ENCODE data around the gene PNKD. TPM values are rescaled to one million over a fixed set of nuclear protein-coding genes. Genes with fewer than 3 reads are reported as not detected.

The PNKD gene
- total and polyA plus RNA-seq, 2 donors from 2014 or later = 90.6 to 244 TPM

GRCh38 chr2:218245214-218245613, 25.1 kb upstream of the PNKD start:
- DNase-seq (no peak), FAIRE-seq (no peak)
- intact Hi-C loops (cut with DNase I) = no loop called here
- no peaks in the 10 kb centered on the region for H3K27me3 ChIP-seq (ENCODE audit: control insufficient read depth, insufficient read depth, low read length)
- no peak overlapping the region for H3K27ac ChIP-seq (ENCODE audit: low read depth in 2 of 2, low read length in 2 of 2)
- TF ChIP-seq, protein P1, sequence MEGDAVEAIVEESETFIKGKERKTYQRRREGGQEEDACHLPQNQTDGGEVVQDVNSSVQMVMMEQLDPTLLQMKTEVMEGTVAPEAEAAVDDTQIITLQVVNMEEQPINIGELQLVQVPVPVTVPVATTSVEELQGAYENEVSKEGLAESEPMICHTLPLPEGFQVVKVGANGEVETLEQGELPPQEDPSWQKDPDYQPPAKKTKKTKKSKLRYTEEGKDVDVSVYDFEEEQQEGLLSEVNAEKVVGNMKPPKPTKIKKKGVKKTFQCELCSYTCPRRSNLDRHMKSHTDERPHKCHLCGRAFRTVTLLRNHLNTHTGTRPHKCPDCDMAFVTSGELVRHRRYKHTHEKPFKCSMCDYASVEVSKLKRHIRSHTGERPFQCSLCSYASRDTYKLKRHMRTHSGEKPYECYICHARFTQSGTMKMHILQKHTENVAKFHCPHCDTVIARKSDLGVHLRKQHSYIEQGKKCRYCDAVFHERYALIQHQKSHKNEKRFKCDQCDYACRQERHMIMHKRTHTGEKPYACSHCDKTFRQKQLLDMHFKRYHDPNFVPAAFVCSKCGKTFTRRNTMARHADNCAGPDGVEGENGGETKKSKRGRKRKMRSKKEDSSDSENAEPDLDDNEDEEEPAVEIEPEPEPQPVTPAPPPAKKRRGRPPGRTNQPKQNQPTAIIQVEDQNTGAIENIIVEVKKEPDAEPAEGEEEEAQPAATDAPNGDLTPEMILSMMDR (IDR thresholded peaks at IDR 0.05; ENCODE audit: borderline replicate concordance, extremely low read depth, insufficient read depth) = no peak
- H3K36me3 ChIP-seq (ENCODE audit: control insufficient read depth in 2 of 3, insufficient read depth in 3 of 3, low read length in 3 of 3) = peaks cover 17 to 63% (median 35%) of the 10 kb centered on the region in 3 donors
- H3K4me3 ChIP-seq (ENCODE audit: low read length in 3 of 3) = no peak overlapping the region
- H3K4me1 ChIP-seq (ENCODE audit: control insufficient read depth in 2 of 3, insufficient read depth in 2 of 3, low read depth in 1 of 3, low read length in 3 of 3) = no peaks in the 10 kb centered on the region
- no peak overlapping the region for H3K9ac ChIP-seq (ENCODE audit: low read length in 3 of 3)
- no peaks in the 10 kb centered on the region for H3K9me3 ChIP-seq (ENCODE audit: control insufficient read depth in 2 of 3, insufficient read depth in 1 of 3, low read length in 3 of 3)

GRCh38 chr2:218249691-218250090, 20.6 kb upstream of the PNKD start:
- no peaks in the 10 kb centered on the region for H3K9me3 ChIP-seq (ENCODE audit: control insufficient read depth in 2 of 3, insufficient read depth in 1 of 3, low read length in 3 of 3)
- no peak overlapping the region for H3K4me3 ChIP-seq (ENCODE audit: low read length in 3 of 3)
- peaks cover 28 to 80% (median 60%) of the 10 kb centered on the region in 3 donors for H3K36me3 ChIP-seq (ENCODE audit: control insufficient read depth in 2 of 3, insufficient read depth in 3 of 3, low read length in 3 of 3)
- no peak for DNase-seq
- no peak overlapping the region for H3K9ac ChIP-seq (ENCODE audit: low read length in 3 of 3)
- FAIRE-seq = no peak
- no peaks in the 10 kb centered on the region for H3K4me1 ChIP-seq (ENCODE audit: control insufficient read depth in 2 of 3, insufficient read depth in 2 of 3, low read depth in 1 of 3, low read length in 3 of 3)
- intact Hi-C loops (cut with DNase I) = no loop called here
- TF ChIP-seq, protein P1 (IDR thresholded peaks at IDR 0.05; ENCODE audit: borderline replicate concordance, extremely low read depth, insufficient read depth) = no peak
- no peak overlapping the region for H3K27ac ChIP-seq (ENCODE audit: low read depth in 2 of 2, low read length in 2 of 2)
- H3K27me3 ChIP-seq (ENCODE audit: control insufficient read depth, insufficient read depth, low read length) = no peaks in the 10 kb centered on the region

DNA sequence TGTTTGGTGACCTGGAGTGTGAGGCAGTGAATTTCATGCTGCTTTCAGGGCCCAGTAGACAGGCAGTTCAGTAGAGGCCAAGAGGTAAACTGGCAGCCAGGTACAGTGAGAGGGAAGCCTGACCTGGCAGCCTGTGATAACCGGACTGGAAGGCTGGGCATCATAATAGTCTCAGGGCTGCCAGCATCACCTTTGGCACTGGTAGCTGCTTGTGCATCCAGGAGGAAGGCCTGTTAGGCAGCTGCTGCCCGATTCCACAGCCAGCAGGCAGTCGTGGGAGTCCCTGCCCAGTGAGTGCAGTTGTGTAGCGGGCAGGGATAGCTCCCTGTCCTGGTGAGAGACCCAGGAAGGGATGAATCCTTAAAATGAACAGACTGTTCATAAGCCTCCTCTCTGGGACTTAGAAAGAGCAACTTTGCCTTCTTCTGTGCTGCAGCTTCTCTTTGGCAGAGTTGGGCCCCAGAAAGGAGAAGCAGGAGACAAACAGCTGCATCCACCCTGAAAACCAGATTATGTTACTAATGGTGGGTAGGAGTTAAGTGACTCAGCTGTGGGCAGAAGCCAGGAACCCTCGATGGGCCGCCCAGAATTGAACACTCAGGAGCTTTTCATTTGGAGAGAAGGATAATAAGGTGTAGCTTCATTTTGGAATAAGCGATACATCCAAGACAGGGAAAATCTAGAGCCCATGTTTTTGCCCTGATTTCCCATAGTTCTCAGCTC, 17.6 kb upstream of the PNKD start:
- H3K4me3 ChIP-seq (ENCODE audit: low read length in 3 of 3) = no peak overlapping the region
- FAIRE-seq (no peak), DNase-seq (no peak)
- TF ChIP-seq, protein P1 (IDR thresholded peaks at IDR 0.05; ENCODE audit: borderline replicate concordance, extremely low read depth, insufficient read depth) = no peak
- no peaks in the 10 kb centered on the region for H3K9me3 ChIP-seq (ENCODE audit: control insufficient read depth in 2 of 3, insufficient read depth in 1 of 3, low read length in 3 of 3)
- intact Hi-C loops (cut with DNase I) = no loop called here
- peaks cover 22 to 68% (median 50%) of the 10 kb centered on the region in 3 donors for H3K36me3 ChIP-seq (ENCODE audit: control insufficient read depth in 2 of 3, insufficient read depth in 3 of 3, low read length in 3 of 3)
- no peak overlapping the region for H3K27ac ChIP-seq (ENCODE audit: low read depth in 2 of 2, low read length in 2 of 2)
- H3K4me1 ChIP-seq (ENCODE audit: control insufficient read depth in 2 of 3, insufficient read depth in 2 of 3, low read depth in 1 of 3, low read length in 3 of 3) = no peaks in the 10 kb centered on the region
- no peaks in the 10 kb centered on the region for H3K27me3 ChIP-seq (ENCODE audit: control insufficient read depth, insufficient read depth, low read length)
- H3K9ac ChIP-seq (ENCODE audit: low read length in 3 of 3) = no peak overlapping the region

All from kidney (tissue), 14 donors.